Fibroblast of pulmonary artery (primary cell): ENCODE data around the gene ZNF672.
"Not testable (repeated sequence)": the region's sequence is repeated elsewhere in the genome, so short reads cannot be mapped to it uniquely, and the experiment has no call there.

Source experiments
- DNase-seq: peaks from one replicate; pipeline ENCODE4 v3.0.0-alpha.2; 2010; ENCODE audit warnings: low read depth
- H3K4me3 ChIP-seq: replicated peaks from 2 replicates; pipeline ENCODE4 v1.5.1; 2011; ENCODE audit warnings: low read depth, mild to moderate bottlenecking, control low read depth, low read length, moderate library complexity
- TF ChIP-seq, protein P1 (sequence below): IDR thresholded peaks from 2 replicates; pipeline ENCODE4 v1.5.1; 2011; ENCODE audit warnings: mild to moderate bottlenecking, control low read depth, low read length, inconsistent platforms; ENCODE audit errors: missing control alignments

The ZNF672 gene

DNA sequence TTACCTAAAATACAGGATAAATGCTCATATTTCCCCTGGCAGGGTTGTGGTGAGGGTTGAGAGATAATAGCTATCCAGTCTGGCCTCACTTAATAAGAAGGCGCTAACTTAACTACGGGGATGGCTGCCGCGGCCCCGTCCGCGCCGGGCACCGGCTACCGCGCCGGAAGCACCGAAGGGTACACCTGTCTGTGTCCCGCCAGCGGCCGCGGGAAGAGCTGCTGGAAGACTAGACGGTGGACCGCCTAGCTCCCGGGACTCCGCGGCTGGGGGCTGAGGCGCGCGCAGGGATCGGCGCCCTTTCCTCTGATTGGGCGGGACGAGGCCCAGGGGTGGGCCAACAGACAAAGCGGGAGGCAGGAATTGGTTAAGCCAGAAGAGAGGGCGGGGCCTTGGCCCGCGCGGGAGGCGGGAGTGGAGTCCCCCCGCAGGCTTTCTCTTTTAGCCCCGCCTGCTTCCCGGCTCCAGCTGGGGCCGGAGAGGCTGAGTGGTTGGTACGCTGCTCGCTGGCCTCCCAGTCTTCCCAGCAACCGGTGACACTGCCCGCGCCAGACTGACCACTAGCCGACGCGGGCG lies at the start of gene ZNF672:
Gene ZNF672 (plus strand): TSS at position 444 of the 576 bp plus-strand sequence. CDS start 9,051 bp downstream, outside the sequence.
- TF ChIP-seq, protein P1, sequence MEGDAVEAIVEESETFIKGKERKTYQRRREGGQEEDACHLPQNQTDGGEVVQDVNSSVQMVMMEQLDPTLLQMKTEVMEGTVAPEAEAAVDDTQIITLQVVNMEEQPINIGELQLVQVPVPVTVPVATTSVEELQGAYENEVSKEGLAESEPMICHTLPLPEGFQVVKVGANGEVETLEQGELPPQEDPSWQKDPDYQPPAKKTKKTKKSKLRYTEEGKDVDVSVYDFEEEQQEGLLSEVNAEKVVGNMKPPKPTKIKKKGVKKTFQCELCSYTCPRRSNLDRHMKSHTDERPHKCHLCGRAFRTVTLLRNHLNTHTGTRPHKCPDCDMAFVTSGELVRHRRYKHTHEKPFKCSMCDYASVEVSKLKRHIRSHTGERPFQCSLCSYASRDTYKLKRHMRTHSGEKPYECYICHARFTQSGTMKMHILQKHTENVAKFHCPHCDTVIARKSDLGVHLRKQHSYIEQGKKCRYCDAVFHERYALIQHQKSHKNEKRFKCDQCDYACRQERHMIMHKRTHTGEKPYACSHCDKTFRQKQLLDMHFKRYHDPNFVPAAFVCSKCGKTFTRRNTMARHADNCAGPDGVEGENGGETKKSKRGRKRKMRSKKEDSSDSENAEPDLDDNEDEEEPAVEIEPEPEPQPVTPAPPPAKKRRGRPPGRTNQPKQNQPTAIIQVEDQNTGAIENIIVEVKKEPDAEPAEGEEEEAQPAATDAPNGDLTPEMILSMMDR, result no peak
- peak within 1 kb of the TSS; percentile 70 for H3K4me3 ChIP-seq
- peak; percentile 98 for DNase-seq

- TF ChIP-seq, protein P1, result no peak
- no peak for DNase-seq
- H3K4me3 ChIP-seq, result no peak overlapping the region
Measured at GRCh38 chr1:248788327-248788726, 49.7 kb upstream of the ZNF672 start.

- H3K4me3 ChIP-seq, DNase-seq: not testable (repeated sequence)
Measured at GRCh38 chr1:248789337-248789736, 48.7 kb upstream of the ZNF672 start.

- no peak overlapping the region for H3K4me3 ChIP-seq
- TF ChIP-seq, protein P1, result no peak
- no peak for DNase-seq
Measured at GRCh38 chr1:248790456-248790855, 47.6 kb upstream of the ZNF672 start.

DNA sequence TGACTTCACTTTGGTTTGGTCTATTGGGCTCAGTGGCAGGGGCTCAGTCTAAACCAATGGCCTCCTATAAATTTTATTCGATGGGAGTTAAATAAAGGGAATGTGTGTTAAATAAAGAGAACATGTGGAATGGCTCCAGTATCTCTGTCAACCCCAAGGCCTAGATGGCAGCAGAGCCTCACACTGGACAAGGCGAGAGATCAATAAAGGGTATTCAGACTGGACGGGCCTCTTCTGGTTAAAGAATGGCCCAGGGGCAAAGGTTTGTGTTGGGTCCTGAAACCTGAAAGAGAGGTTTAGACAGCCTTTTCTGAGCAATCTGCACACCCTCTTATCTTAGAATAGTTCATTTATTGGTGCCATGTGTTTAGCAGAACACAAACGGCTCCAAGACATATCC lies 47.0 kb upstream of the ZNF672 start:
- no peak overlapping the region for H3K4me3 ChIP-seq
- TF ChIP-seq, protein P1, result no peak
- no peak for DNase-seq

DNA sequence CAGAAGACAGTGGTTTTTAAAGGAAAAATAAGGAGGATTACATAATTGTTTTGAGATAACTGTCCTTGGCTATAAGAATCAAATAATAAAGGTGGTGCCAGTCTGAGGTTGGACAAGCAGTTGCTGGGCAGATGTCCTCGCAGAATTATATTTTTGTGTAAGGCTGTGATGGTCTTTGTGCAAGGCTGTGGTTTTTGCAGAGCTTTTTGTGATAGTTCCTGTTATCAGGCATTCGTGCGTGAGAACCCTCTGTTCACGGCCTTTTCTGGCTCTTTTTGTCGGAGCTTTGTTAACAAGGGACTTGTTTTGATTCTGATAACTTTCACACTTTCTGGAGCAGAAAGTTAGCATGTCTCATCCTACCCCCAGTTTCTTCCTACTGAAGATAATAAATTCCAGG lies 45.7 kb upstream of the ZNF672 start:
- H3K4me3 ChIP-seq, result no peak overlapping the region
- DNase-seq, result no peak
- TF ChIP-seq, protein P1, result no peak

GRCh38 chr1:248793592-248793991 lies 44.4 kb upstream of the ZNF672 start:
- H3K4me3 ChIP-seq, result no peak overlapping the region
- DNase-seq, result no peak
- TF ChIP-seq, protein P1, result no peak

DNA sequence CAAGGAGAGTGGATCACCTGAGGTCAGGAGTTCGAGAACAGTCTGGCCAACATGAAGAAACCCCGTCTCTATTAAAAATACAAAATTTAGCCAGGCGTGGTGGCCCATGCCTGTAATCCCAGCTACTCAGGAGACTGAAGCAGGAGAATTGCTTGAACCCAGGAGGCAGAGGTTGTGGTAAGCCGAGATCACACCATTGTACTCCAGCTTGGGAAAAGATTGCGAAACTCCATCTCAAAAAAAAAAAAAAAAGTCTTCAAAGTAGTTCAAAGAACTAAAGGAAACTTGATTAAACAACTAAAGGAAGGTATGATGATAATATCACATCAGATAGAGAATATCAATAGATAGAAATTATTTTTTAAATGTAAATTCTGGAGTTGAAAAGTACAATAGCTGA lies 43.4 kb upstream of the ZNF672 start:
- DNase-seq, H3K4me3 ChIP-seq: not testable (repeated sequence)
